ENCODE results near the gene SMC1B.
"Not testable (repeated sequence)": the region's sequence is repeated elsewhere in the genome, so short reads cannot be mapped to it uniquely, and the experiment has no call there.

GRCh38 chr22:45447596-45447995 lies 34.2 kb upstream of the SMC1B start:
- not testable (repeated sequence) for TF ChIP-seq CTCF, POLR2A (IDR thresholded peaks at IDR 0.05)
